ENCODE results near the gene FHIT. TPM values are rescaled to one million over a fixed set of nuclear protein-coding genes. Genes with fewer than 3 reads are reported as not detected.

FHIT gene
- total RNA-seq, 1 experiment from 2014 or later, result 9.8 TPM

DNA sequence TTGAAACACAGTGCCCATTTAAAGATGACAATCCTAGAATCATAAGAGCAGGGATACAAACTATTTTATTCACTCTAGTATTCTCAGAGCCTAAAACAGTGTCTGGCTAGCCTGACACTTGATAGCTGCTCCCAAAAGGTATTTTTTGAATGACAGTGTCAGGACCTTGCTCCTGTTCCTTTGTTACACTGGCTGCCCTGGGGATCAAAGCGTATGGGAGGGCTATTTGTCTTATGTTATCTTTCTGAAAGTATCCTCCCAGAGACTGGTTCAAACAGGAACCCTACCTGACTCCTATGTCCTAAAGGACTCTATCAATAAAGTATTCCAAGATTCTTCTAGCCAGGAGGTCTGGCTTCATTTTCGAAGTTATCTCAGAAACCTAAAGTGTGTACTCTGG lies 621.4 kb downstream of the FHIT start:
- Histone ChIP-seq H3K4me3 (no peak overlapping the region), H3K4me1 (replicated peaks; ENCODE audit: insufficient read depth) (no peaks in the 10 kb centered on the region), H4K20me1 (ENCODE audit: insufficient read depth) (no peaks in the 10 kb centered on the region), H3K4me2 (no peak overlapping the region), H3K27ac (no peak overlapping the region), H3F3A (ENCODE audit: insufficient read depth, low read depth) (no peaks in the 10 kb centered on the region), H2AFZ (no peak overlapping the region), H3K36me3 (ENCODE audit: low read depth) (no peaks in the 10 kb centered on the region), H3K27me3 (ENCODE audit: insufficient read depth, low read depth) (no peaks in the 10 kb centered on the region), H3K79me2 (ENCODE audit: low read depth) (no peaks in the 10 kb centered on the region), H3K9me3 (ENCODE audit: insufficient read depth, low read depth) (no peaks in the 10 kb centered on the region), H3K9me2 (ENCODE audit: insufficient read depth) (no peaks in the 10 kb centered on the region)
- no peak for DNase-seq
- CTCF ChIA-PET, result no interaction called here
- intact Hi-C loops (cut with micrococcal nuclease; ENCODE audit: unreplicated experiment), result no loop called here
- POLR2A ChIA-PET (ENCODE audit: unreplicated experiment), result no interaction called here
- BruUV-seq (replicated peaks), result no TSS peak
- TF ChIP-seq, protein P1, sequence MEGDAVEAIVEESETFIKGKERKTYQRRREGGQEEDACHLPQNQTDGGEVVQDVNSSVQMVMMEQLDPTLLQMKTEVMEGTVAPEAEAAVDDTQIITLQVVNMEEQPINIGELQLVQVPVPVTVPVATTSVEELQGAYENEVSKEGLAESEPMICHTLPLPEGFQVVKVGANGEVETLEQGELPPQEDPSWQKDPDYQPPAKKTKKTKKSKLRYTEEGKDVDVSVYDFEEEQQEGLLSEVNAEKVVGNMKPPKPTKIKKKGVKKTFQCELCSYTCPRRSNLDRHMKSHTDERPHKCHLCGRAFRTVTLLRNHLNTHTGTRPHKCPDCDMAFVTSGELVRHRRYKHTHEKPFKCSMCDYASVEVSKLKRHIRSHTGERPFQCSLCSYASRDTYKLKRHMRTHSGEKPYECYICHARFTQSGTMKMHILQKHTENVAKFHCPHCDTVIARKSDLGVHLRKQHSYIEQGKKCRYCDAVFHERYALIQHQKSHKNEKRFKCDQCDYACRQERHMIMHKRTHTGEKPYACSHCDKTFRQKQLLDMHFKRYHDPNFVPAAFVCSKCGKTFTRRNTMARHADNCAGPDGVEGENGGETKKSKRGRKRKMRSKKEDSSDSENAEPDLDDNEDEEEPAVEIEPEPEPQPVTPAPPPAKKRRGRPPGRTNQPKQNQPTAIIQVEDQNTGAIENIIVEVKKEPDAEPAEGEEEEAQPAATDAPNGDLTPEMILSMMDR (conservative IDR thresholded peaks at IDR 0.05), result no peak
- no peak for TF ChIP-seq EZH2 (IDR thresholded peaks at IDR 0.05; ENCODE audit: low read depth)

DNA sequence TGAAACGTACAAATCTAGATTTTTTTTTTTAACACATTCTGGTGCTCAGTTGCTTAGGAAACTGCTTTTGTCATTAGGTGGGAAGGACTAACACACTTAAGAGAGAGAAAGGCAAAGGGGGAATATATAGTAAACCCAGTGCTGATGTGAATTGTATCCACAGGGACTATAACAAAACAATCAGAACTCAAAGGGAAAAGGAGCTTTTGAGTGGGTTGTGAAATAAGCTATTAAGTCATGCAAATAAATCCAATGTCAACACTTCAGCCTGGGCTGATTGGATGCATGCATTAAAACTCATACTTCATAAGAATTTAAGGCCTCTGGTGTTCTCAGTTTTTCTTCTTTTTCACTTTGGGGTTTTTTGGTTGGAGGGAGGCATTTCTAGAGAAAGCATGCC lies 628.9 kb downstream of the FHIT start:
- no peak overlapping the region for H3K4me3 ChIP-seq
- intact Hi-C loops (cut with micrococcal nuclease; ENCODE audit: unreplicated experiment), result no loop called here
- CTCF ChIA-PET, result interaction anchor here (0.6 kb wide), 1 partner anchor 191 kb away, joined by 3 read pairs; no protein-coding TSS in a partner anchor
- H3K4me1 ChIP-seq (replicated peaks; ENCODE audit: insufficient read depth), result no peaks in the 10 kb centered on the region
- H3F3A ChIP-seq (ENCODE audit: insufficient read depth, low read depth), result no peaks in the 10 kb centered on the region
- no peak overlapping the region for H2AFZ ChIP-seq
- no peaks in the 10 kb centered on the region for H3K9me3 ChIP-seq (ENCODE audit: insufficient read depth, low read depth)
- DNase-seq, result no peak
- POLR2A ChIA-PET (ENCODE audit: unreplicated experiment), result no interaction called here
- H3K79me2 ChIP-seq (ENCODE audit: low read depth), result no peaks in the 10 kb centered on the region
- no peak overlapping the region for H3K4me2 ChIP-seq
- BruUV-seq (replicated peaks), result no TSS peak
- no peaks in the 10 kb centered on the region for H3K27me3 ChIP-seq (ENCODE audit: insufficient read depth, low read depth)
- no peaks in the 10 kb centered on the region for H3K9me2 ChIP-seq (ENCODE audit: insufficient read depth)
- no peak overlapping the region for H3K27ac ChIP-seq
- TF ChIP-seq EZH2 (IDR thresholded peaks at IDR 0.05; ENCODE audit: low read depth), result no peak
- TF ChIP-seq, protein P1 (conservative IDR thresholded peaks at IDR 0.05), result no peak
- no peaks in the 10 kb centered on the region for H4K20me1 ChIP-seq (ENCODE audit: insufficient read depth)
- H3K36me3 ChIP-seq (ENCODE audit: low read depth), result no peaks in the 10 kb centered on the region

DNA sequence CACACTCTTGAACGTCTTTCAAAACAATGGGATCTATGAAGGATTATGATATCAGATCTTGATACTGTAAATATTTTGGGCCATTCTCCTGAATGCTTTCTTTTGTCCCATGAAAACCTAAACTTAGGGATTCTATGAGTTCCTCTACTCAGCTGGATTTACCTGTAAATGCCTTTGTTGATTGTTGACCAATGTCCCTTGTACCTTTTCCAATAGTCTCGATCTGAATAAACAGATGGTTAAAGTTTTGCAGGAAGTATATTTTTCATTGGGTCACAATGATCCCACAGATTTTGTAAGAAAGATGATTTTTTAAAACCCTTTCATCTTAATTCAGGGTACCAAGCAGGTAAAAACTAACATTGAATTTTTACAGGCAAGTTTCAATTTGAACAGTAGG lies 634.1 kb downstream of the FHIT start:
- H3K36me3 ChIP-seq (ENCODE audit: low read depth), result no peaks in the 10 kb centered on the region
- H3K4me1 ChIP-seq (replicated peaks; ENCODE audit: insufficient read depth), result no peaks in the 10 kb centered on the region
- no peak overlapping the region for H3K4me3 ChIP-seq
- DNase-seq, result no peak
- BruUV-seq (replicated peaks), result no TSS peak
- intact Hi-C loops (cut with micrococcal nuclease; ENCODE audit: unreplicated experiment), result no loop called here
- no peak overlapping the region for H3K4me2 ChIP-seq
- H2AFZ ChIP-seq, result no peak overlapping the region
- H3K79me2 ChIP-seq (ENCODE audit: low read depth), result no peaks in the 10 kb centered on the region
- TF ChIP-seq EZH2 (IDR thresholded peaks at IDR 0.05; ENCODE audit: low read depth), result no peak
- TF ChIP-seq, protein P1 (conservative IDR thresholded peaks at IDR 0.05), result no peak
- no peaks in the 10 kb centered on the region for H3K9me2 ChIP-seq (ENCODE audit: insufficient read depth)
- H3K9me3 ChIP-seq (ENCODE audit: insufficient read depth, low read depth), result no peaks in the 10 kb centered on the region
- H4K20me1 ChIP-seq (ENCODE audit: insufficient read depth), result no peaks in the 10 kb centered on the region
- no peaks in the 10 kb centered on the region for H3F3A ChIP-seq (ENCODE audit: insufficient read depth, low read depth)
- POLR2A ChIA-PET (ENCODE audit: unreplicated experiment), result no interaction called here
- H3K27me3 ChIP-seq (ENCODE audit: insufficient read depth, low read depth), result no peaks in the 10 kb centered on the region
- CTCF ChIA-PET, result no interaction called here
- H3K27ac ChIP-seq, result no peak overlapping the region

Measured in PC-9 (cell line).